ENCODE results near the gene TEF. TPM values are rescaled to one million over a fixed set of nuclear protein-coding genes. Genes with fewer than 3 reads are reported as not detected.
"Not testable (repeated sequence)": the region's sequence is repeated elsewhere in the genome, so short reads cannot be mapped to it uniquely, and the experiment has no call there.

TEF gene
- total RNA-seq, 1 donor from 2014 or later, result 29.7 TPM

GRCh38 chr22:41425660-41426365, 44.1 kb downstream of the TEF start:
- Histone ChIP-seq H3K27me3 (ENCODE audit: low read depth) (no peaks in the 10 kb centered on the region), H3K9me3 (no peaks in the 10 kb centered on the region), H3K27ac (no peak overlapping the region), H3K4me3 (no peak overlapping the region), H3K4me1 (no peaks in the 10 kb centered on the region), H3K36me3 (peaks cover 55% of the 10 kb centered on the region)
- DNase-seq (no peak), ATAC-seq (peak; percentile 18 to 57)
- no peak for TF ChIP-seq CTCF (IDR thresholded peaks at IDR 0.05)
- intact Hi-C loops (cut with DNase I), result no loop called here

- TF ChIP-seq CTCF (IDR thresholded peaks at IDR 0.05), result no peak
- no peaks in the 10 kb centered on the region for H3K9me3 ChIP-seq
- H3K27ac ChIP-seq, result no peak overlapping the region
- ATAC-seq (no peak), DNase-seq (no peak)
- no peaks in the 10 kb centered on the region for H3K27me3 ChIP-seq (ENCODE audit: low read depth)
- H3K4me1 ChIP-seq, result peaks cover 9% of the 10 kb centered on the region
- H3K4me3 ChIP-seq, result no peak overlapping the region
- intact Hi-C loops (cut with DNase I), result no loop called here
- H3K36me3 ChIP-seq, result peaks cover 72% of the 10 kb centered on the region
Measured at GRCh38 chr22:41429232-41429950, 47.6 kb downstream of the TEF start.

- Histone ChIP-seq H3K36me3 (peaks cover 72% of the 10 kb centered on the region), H3K4me3 (no peak overlapping the region), H3K27me3 (ENCODE audit: low read depth) (no peaks in the 10 kb centered on the region), H3K4me1 (peaks cover 14% of the 10 kb centered on the region), H3K27ac (no peak overlapping the region), H3K9me3 (no peaks in the 10 kb centered on the region)
- DNase-seq (no peak), ATAC-seq (no peak)
- intact Hi-C loops (cut with DNase I), result no loop called here
- no peak for TF ChIP-seq CTCF (IDR thresholded peaks at IDR 0.05)
Measured at GRCh38 chr22:41429951-41430332, 48.2 kb downstream of the TEF start.

GRCh38 chr22:41431656-41432055, 49.9 kb downstream of the TEF start:
- Histone ChIP-seq H3K4me3 (no peak overlapping the region), H3K9me3 (no peaks in the 10 kb centered on the region), H3K4me1 (peaks cover 21% of the 10 kb centered on the region), H3K27ac (no peak overlapping the region), H3K36me3 (peaks cover 73% of the 10 kb centered on the region), H3K27me3 (ENCODE audit: low read depth) (no peaks in the 10 kb centered on the region)
- DNase-seq (no peak), ATAC-seq (peak in 1 of 2 donors; percentile 6)
- intact Hi-C loops (cut with DNase I), result no loop called here
- no peak for TF ChIP-seq CTCF (IDR thresholded peaks at IDR 0.05)

GRCh38 chr22:41433480-41433879, 51.7 kb downstream of the TEF start:
- H3K4me3 ChIP-seq; H3K27ac ChIP-seq; intact Hi-C loops (cut with DNase I); H3K9me3 ChIP-seq; ATAC-seq; DNase-seq; H3K27me3 ChIP-seq (ENCODE audit: low read depth): not testable (repeated sequence)
- peaks cover 68% of the 10 kb centered on the region for H3K36me3 ChIP-seq
- peaks cover 21% of the 10 kb centered on the region for H3K4me1 ChIP-seq

- H3K4me3 ChIP-seq; H3K9me3 ChIP-seq; H3K27ac ChIP-seq; intact Hi-C loops (cut with DNase I); DNase-seq; H3K27me3 ChIP-seq (ENCODE audit: low read depth): not testable (repeated sequence)
- Histone ChIP-seq H3K36me3 (peaks cover 77% of the 10 kb centered on the region), H3K4me1 (peaks cover 29% of the 10 kb centered on the region)
- peak in 1 of 2 donors; percentile 18 for ATAC-seq
Measured at GRCh38 chr22:41434361-41435003, 52.7 kb downstream of the TEF start.
